Astrocyte (in vitro differentiated cells and primary cell): ENCODE measurements around the gene CFL1. TPM values are rescaled to one million over a fixed set of nuclear protein-coding genes. Genes with fewer than 3 reads are reported as not detected.

Experiments used
- DNase-seq: peaks from one replicate; pipeline ENCODE4 v3.0.0-alpha.2; 2010; ENCODE audit warnings: low read depth
- FAIRE-seq: peaks from 2 replicates; lab custom pipeline; 2011; peaks lifted over from hg19 to GRCh38; lab: Jason Lieb, UNC
- H2AFZ ChIP-seq: 2 replicates; pipeline ENCODE4 v1.6.0; 2012; ENCODE audit warnings: low read depth, low read length, inconsistent platforms
- H3K27ac ChIP-seq: 2 replicates; pipeline ENCODE4 v1.5.1; 2011; ENCODE audit warnings: low read depth, low read length, inconsistent platforms
- H3K27me3 ChIP-seq: 2 replicates; pipeline ENCODE4 v1.6.0; 2011; ENCODE audit warnings: low read length, inconsistent platforms; ENCODE audit not compliant: insufficient read depth
- H3K36me3 ChIP-seq: 2 replicates; pipeline ENCODE4 v1.5.1; 2011; ENCODE audit warnings: low read length, inconsistent platforms; ENCODE audit not compliant: insufficient read depth
- H3K4me1 ChIP-seq: 2 replicates; pipeline ENCODE4 v1.5.1; 2011; ENCODE audit warnings: low read length, inconsistent platforms; ENCODE audit not compliant: insufficient read depth
- H3K4me2 ChIP-seq: 2 replicates; pipeline ENCODE4 v1.6.0; 2012; ENCODE audit warnings: low read length, inconsistent platforms
- H3K4me3 ChIP-seq: 2 replicates; pipeline ENCODE4 v1.5.1; 2011; ENCODE audit warnings: low read depth, mild to moderate bottlenecking, low read length, inconsistent platforms; ENCODE audit not compliant: insufficient read depth
- H3K79me2 ChIP-seq: 2 replicates; pipeline ENCODE4 v1.6.0; 2012; ENCODE audit warnings: mild to moderate bottlenecking, low read length, inconsistent platforms; ENCODE audit not compliant: insufficient read depth
- H3K9ac ChIP-seq: 2 replicates; pipeline ENCODE4 v1.6.0; 2012; ENCODE audit warnings: mild to moderate bottlenecking, low read length, inconsistent platforms
- H3K9me3 ChIP-seq: 2 replicates; pipeline ENCODE4 v1.5.1; 2012; ENCODE audit warnings: low read depth, mild to moderate bottlenecking, low read length, inconsistent platforms; ENCODE audit not compliant: insufficient read depth
- H4K20me1 ChIP-seq: 2 replicates; pipeline ENCODE4 v1.6.0; 2012; ENCODE audit warnings: low read length, inconsistent platforms; ENCODE audit not compliant: insufficient read depth
- H3K27ac Mint-ChIP-seq: one replicate; pipeline ENCODE4 v1.8.0; 2021; ENCODE audit warnings: mild to moderate bottlenecking, mixed read lengths; ENCODE audit not compliant: unreplicated experiment
- H3K27me3 Mint-ChIP-seq: one replicate; pipeline ENCODE4 v1.8.0; 2021; ENCODE audit warnings: low read depth, mixed read lengths; ENCODE audit not compliant: unreplicated experiment
- H3K36me3 Mint-ChIP-seq: one replicate; pipeline ENCODE4 v1.8.0; 2021; ENCODE audit warnings: low read depth, mixed read lengths; ENCODE audit not compliant: unreplicated experiment
- H3K4me1 Mint-ChIP-seq: one replicate; pipeline ENCODE4 v1.8.0; 2021; ENCODE audit warnings: low read depth, mixed read lengths; ENCODE audit not compliant: unreplicated experiment
- H3K4me3 Mint-ChIP-seq: one replicate; pipeline ENCODE4 v1.8.0; 2021; ENCODE audit warnings: mild to moderate bottlenecking, moderate library complexity, mixed read lengths; ENCODE audit not compliant: unreplicated experiment
- H3K9me3 Mint-ChIP-seq: one replicate; pipeline ENCODE4 v1.8.0; 2021; ENCODE audit warnings: mild to moderate bottlenecking, mixed read lengths; ENCODE audit not compliant: unreplicated experiment
- CTCF ChIP-seq: IDR thresholded peaks from 2 replicates; pipeline ENCODE4 v1.5.1; 2011; ENCODE audit warnings: low read depth, mild to moderate bottlenecking, inconsistent platforms, low read length, moderate library complexity; ENCODE audit not compliant: insufficient read depth
- EZH2 ChIP-seq: IDR thresholded peaks from 2 replicates; pipeline ENCODE4 v1.6.1; 2012; ENCODE audit warnings: mild to moderate bottlenecking, low read length, inconsistent platforms; ENCODE audit not compliant: insufficient read depth
- total RNA-seq: library from RNA; stranded (reverse); gene quantifications from 2 replicates; pipeline ENCODE4 v1.2.1, GENCODE V29; 2021

CFL1 gene
- total RNA-seq, 1 donor from 2014 or later, result 1,931 TPM

GRCh38 chr11:65868907-65869306 is 10.9 kb upstream of the CFL1 start:
- peak overlapping the region; percentile 62 for H3K4me3 Mint-ChIP-seq
- H3K4me1 Mint-ChIP-seq, result peaks cover 14% of the 10 kb centered on the region
- H3K36me3 Mint-ChIP-seq, result peaks cover 12% of the 10 kb centered on the region
- H2AFZ ChIP-seq, result no peak overlapping the region
- peaks cover 75% of the 10 kb centered on the region for H4K20me1 ChIP-seq
- peaks cover 22% of the 10 kb centered on the region for H3K36me3 ChIP-seq
- no peak overlapping the region for H3K27ac Mint-ChIP-seq
- H3K27ac ChIP-seq, result no peak overlapping the region
- no peaks in the 10 kb centered on the region for H3K27me3 ChIP-seq
- no peaks in the 10 kb centered on the region for H3K27me3 Mint-ChIP-seq
- H3K9me3 ChIP-seq, result no peaks in the 10 kb centered on the region
- H3K9me3 Mint-ChIP-seq, result no peaks in the 10 kb centered on the region
- TF ChIP-seq EZH2 (no peak), CTCF (no peak)
- no peak overlapping the region for H3K4me3 ChIP-seq
- FAIRE-seq (no peak), DNase-seq (no peak)
- H3K79me2 ChIP-seq, result peaks cover 55% of the 10 kb centered on the region
- no peak overlapping the region for H3K9ac ChIP-seq
- H3K4me1 ChIP-seq, result peaks cover 33% of the 10 kb centered on the region
- no peak overlapping the region for H3K4me2 ChIP-seq

- FAIRE-seq (no peak), DNase-seq (no peak)
- Histone ChIP-seq H3K36me3 (peaks cover 28% of the 10 kb centered on the region), H3K27ac (no peak overlapping the region), H3K27me3 (no peaks in the 10 kb centered on the region), H3K9ac (no peak overlapping the region), H3K9me3 (no peaks in the 10 kb centered on the region), H3K79me2 (peaks cover 59% of the 10 kb centered on the region), H4K20me1 (peaks cover 82% of the 10 kb centered on the region), H3K4me3 (no peak overlapping the region), H2AFZ (no peak overlapping the region), H3K4me2 (no peak overlapping the region), H3K4me1 (peaks cover 27% of the 10 kb centered on the region)
- H3K4me1 Mint-ChIP-seq, result peaks cover 18% of the 10 kb centered on the region
- peak overlapping the region; percentile 60 for H3K4me3 Mint-ChIP-seq
- no peak for TF ChIP-seq EZH2
- no peak for TF ChIP-seq CTCF
- peaks cover 12% of the 10 kb centered on the region for H3K36me3 Mint-ChIP-seq
- H3K27me3 Mint-ChIP-seq, result no peaks in the 10 kb centered on the region
- peak overlapping the region; percentile 26 for H3K27ac Mint-ChIP-seq
- H3K9me3 Mint-ChIP-seq, result no peaks in the 10 kb centered on the region
Observed at GRCh38 chr11:65868076-65868667, 10.2 kb upstream of the CFL1 start.

GRCh38 chr11:65867284-65868071 is 9.5 kb upstream of the CFL1 start:
- no peak overlapping the region for H3K4me2 ChIP-seq
- Mint-ChIP-seq H3K27ac (no peak overlapping the region), H3K36me3 (peaks cover 14% of the 10 kb centered on the region), H3K9me3 (no peaks in the 10 kb centered on the region), H3K4me3 (peak overlapping the region; percentile 27), H3K4me1 (peaks cover 24% of the 10 kb centered on the region), H3K27me3 (no peaks in the 10 kb centered on the region)
- H3K36me3 ChIP-seq, result peaks cover 35% of the 10 kb centered on the region
- peaks cover 27% of the 10 kb centered on the region for H3K4me1 ChIP-seq
- peaks cover 62% of the 10 kb centered on the region for H3K79me2 ChIP-seq
- FAIRE-seq (no peak), DNase-seq (no peak)
- H3K27me3 ChIP-seq, result no peaks in the 10 kb centered on the region
- no peak overlapping the region for H3K27ac ChIP-seq
- no peak overlapping the region for H3K4me3 ChIP-seq
- no peaks in the 10 kb centered on the region for H3K9me3 ChIP-seq
- H4K20me1 ChIP-seq, result peaks cover 89% of the 10 kb centered on the region
- H2AFZ ChIP-seq, result no peak overlapping the region
- no peak for TF ChIP-seq EZH2
- H3K9ac ChIP-seq, result no peak overlapping the region
